A549 (cell line): ENCODE measurements around the gene CEP57L1.

Experiments used
- EP300 ChIP-seq, 2 experiments: fragments of >200 bp; sonication (Bioruptor Twin); formaldehyde crosslinking; IDR thresholded peaks; 2 replicates in 1 of 2; 3 replicates in 1 of 2; pipeline ENCODE4 v1.6.1; 2016 to 2017
- FOSL2 ChIP-seq, 2 experiments: fragments of 450-650 bp in 1 of 2; fragments of >200 bp in 1 of 2; sonication (Bioruptor Twin) in 1 of 2; formaldehyde crosslinking; IDR thresholded peaks; 2 replicates each; pipeline versions ENCODE4 v1.5.0 to v1.6.1; 2016 to 2020; ENCODE audit warnings: mild to moderate bottlenecking in 1 of 2, moderate library complexity in 1 of 2
- JUNB ChIP-seq: fragments of >200 bp; sonication (Bioruptor Twin); formaldehyde crosslinking; IDR thresholded peaks from 2 replicates; pipeline ENCODE4 v1.6.1; 2016
- MYC ChIP-seq: IDR thresholded peaks from 2 replicates; pipeline ENCODE4 v1.6.1; 2012; ENCODE audit warnings: mild to moderate bottlenecking, inconsistent platforms, low read length, improper control_type of control experiment, borderline replicate concordance
- PHF8 ChIP-seq: fragments of 200-600 bp; sonication (generic); IDR thresholded peaks from 2 replicates; pipeline ENCODE4 v1.6.1; 2016; ENCODE audit warnings: low read depth, mild to moderate bottlenecking, antibody characterized with exemption, moderate library complexity, borderline replicate concordance
- RAD21 ChIP-seq, 2 experiments: fragments of >200 bp in 1 of 2; sonication (Bioruptor Twin) in 1 of 2; formaldehyde crosslinking in 1 of 2; IDR thresholded peaks in 1 of 2; conservative IDR thresholded peaks in 1 of 2; 2 replicates in 1 of 2; 3 replicates in 1 of 2; pipeline ENCODE4 v1.6.1; 2012 to 2018; ENCODE audit warnings: inconsistent platforms in 1 of 2
- RCOR1 ChIP-seq: fragments of 150-350 bp; IDR thresholded peaks from 2 replicates; pipeline ENCODE4 v1.6.1; 2014; ENCODE audit warnings: antibody characterized with exemption, low read length, low read depth
- RFX5 ChIP-seq: fragments of 450-650 bp; IDR thresholded peaks from 2 replicates; pipeline ENCODE4 v1.7.1; 2014; ENCODE audit warnings: antibody characterized with exemption, mild to moderate bottlenecking, moderate library complexity
- TFCP2L1 ChIP-seq: fragments of 250-450 bp; sonication (Bioruptor Pico); IDR thresholded peaks from 2 replicates; pipeline ENCODE4 v1.5.0; 2021; ENCODE audit warnings: mild to moderate bottlenecking
- TF ChIP-seq, protein P1 (sequence below): fragments of >200 bp; sonication (Bioruptor Twin); formaldehyde crosslinking; IDR thresholded peaks from 3 replicates; pipeline ENCODE4 v1.5.1; 2016
- TF ChIP-seq, protein P2 (sequence below): IDR thresholded peaks from 2 replicates; pipeline ENCODE4 v1.6.1; 2012
- TF ChIP-seq, protein P3 (sequence below): fragments of 450-650 bp; IDR thresholded peaks from 2 replicates; pipeline ENCODE4 v1.6.1; 2014; ENCODE audit warnings: antibody characterized with exemption
- TF ChIP-seq, protein P4 (sequence below): IDR thresholded peaks from 2 replicates; pipeline ENCODE4 v1.6.1; 2012; ENCODE audit warnings: low read depth, borderline replicate concordance

DNA sequence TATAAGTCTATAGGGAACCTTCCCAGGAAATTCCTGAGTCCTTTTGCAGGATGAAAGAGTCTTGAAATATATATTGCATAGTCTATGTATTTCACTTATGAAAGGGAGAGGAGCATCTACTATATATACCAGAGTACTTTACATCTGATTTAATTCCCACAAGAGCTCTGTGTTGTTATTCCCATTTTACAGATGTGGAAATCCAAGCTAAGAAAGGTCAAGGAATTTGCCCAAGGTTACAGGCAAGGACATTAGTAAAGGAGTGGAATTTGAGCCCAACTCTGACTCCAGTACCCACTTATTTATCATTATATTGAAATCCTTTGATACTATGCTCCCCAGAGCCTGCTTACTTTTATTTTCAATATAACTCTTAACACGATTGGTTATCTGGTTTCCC is 3.2 kb upstream of the CEP57L1 start:
- TF ChIP-seq, protein P1, sequence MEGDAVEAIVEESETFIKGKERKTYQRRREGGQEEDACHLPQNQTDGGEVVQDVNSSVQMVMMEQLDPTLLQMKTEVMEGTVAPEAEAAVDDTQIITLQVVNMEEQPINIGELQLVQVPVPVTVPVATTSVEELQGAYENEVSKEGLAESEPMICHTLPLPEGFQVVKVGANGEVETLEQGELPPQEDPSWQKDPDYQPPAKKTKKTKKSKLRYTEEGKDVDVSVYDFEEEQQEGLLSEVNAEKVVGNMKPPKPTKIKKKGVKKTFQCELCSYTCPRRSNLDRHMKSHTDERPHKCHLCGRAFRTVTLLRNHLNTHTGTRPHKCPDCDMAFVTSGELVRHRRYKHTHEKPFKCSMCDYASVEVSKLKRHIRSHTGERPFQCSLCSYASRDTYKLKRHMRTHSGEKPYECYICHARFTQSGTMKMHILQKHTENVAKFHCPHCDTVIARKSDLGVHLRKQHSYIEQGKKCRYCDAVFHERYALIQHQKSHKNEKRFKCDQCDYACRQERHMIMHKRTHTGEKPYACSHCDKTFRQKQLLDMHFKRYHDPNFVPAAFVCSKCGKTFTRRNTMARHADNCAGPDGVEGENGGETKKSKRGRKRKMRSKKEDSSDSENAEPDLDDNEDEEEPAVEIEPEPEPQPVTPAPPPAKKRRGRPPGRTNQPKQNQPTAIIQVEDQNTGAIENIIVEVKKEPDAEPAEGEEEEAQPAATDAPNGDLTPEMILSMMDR = no peak
- TF ChIP-seq TFCP2L1 (CRISPR knock-in tag) (no peak), RAD21 (conservative IDR thresholded peaks at IDR 0.05 in 1 of 2, IDR thresholded peaks at IDR 0.05 in 1 of 2) (no peak), RFX5 (no peak), FOSL2 (IDR thresholded peaks at IDR 0.05) (no peak), FOSL2 (CRISPR knock-in tag; IDR thresholded peaks at IDR 0.05) (no peak), MYC (no peak), EP300 (IDR thresholded peaks at IDR 0.05) (no peak), PHF8 (no peak), RCOR1 (no peak), JUNB (no peak)
- TF ChIP-seq, protein P2, sequence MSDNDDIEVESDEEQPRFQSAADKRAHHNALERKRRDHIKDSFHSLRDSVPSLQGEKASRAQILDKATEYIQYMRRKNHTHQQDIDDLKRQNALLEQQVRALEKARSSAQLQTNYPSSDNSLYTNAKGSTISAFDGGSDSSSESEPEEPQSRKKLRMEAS = no peak
- TF ChIP-seq, protein P3, sequence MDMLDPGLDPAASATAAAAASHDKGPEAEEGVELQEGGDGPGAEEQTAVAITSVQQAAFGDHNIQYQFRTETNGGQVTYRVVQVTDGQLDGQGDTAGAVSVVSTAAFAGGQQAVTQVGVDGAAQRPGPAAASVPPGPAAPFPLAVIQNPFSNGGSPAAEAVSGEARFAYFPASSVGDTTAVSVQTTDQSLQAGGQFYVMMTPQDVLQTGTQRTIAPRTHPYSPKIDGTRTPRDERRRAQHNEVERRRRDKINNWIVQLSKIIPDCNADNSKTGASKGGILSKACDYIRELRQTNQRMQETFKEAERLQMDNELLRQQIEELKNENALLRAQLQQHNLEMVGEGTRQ = no peak
- TF ChIP-seq, protein P4, sequence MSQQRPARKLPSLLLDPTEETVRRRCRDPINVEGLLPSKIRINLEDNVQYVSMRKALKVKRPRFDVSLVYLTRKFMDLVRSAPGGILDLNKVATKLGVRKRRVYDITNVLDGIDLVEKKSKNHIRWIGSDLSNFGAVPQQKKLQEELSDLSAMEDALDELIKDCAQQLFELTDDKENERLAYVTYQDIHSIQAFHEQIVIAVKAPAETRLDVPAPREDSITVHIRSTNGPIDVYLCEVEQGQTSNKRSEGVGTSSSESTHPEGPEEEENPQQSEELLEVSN = no peak
